GM18508 (cell line): ENCODE measurements around the gene TMEM89.

Experiments
- ATAC-seq: cut with Tn5 transposase; IDR thresholded peaks from one replicate; pipeline ENCODE4 v1.9.1; 2021; ENCODE audit warnings: moderate number of reproducible peaks; ENCODE audit not compliant: insufficient read depth, unreplicated experiment

TMEM89 gene

DNA sequence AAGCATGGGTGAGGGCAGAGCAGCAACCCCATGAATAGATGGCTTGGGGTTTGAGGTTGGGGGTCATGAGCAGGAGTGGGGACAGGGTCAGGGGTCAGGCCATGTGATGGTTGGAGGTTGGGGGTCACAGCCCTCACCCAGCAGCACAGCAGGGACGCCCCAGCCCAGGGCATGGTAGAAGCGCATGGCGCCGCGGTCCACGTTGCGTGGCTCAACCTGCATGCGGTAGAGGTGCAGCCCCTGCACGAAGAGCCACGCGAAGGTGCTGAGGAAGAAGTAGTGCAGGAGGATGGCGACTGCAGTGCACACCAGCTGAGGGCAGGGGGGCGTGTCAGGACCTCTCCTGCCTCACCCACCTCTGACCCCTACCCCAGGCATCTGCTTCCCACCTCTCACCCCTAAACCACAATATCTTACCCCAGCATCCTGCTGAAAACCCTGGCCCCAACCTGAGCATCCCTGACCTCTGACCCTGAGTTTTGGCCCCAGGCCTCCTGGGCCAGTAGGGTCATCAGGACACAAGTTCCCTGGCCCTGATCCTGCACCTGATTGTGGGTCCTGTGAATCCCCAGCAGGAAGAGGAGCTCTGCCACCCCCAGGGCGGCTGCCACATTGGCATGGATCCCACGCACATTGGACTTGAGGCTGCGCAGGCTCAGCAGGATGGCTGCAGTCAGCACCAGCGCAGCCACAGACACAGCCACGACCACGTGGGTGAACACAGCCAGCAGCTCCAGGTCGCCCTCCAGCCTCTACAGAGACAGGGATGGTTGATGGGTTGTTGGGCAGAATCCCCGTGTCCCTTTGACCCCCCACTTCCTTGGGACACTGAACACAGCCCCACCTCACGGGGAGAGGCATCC is 23.6 kb upstream of the TMEM89 start:
- ATAC-seq = no peak

GRCh38 chr3:48642605-48643004 is 21.0 kb upstream of the TMEM89 start:
- ATAC-seq = no peak

- ATAC-seq = no peak
Observed at GRCh38 chr3:48641396-48641795, 19.8 kb upstream of the TMEM89 start.

DNA sequence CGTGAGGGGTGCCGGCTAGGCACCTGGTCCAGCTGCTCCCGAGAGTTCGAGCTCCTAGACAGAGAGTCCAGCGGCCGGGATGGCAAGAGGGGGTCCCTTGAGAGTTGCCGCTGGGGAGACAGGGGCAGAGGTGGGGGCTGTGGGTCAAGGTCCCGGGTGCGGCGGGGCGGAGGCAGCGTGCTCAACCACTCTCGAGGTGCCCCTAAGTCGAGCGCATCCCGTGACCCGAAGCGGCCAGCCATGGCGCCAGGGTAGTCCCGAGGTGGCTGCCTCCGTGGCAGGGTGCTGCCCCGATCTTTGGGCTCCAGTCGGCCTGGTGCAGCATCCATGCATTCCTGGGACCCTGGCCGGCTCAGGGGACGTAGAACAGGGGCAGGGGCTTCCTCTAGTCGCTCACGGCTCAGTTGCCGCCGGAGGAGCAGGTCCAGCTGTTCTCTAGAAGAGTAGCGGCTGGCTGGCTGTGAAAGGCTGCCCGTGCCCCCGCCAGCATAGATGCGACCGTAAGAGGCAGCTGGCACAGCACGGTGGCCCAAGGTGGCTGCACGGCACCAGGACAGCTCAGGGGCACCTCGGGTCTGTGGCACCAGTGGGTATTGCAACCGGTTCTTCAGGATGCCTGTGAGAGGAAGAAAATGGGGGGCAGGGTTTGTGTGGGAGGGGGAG is 18.5 kb upstream of the TMEM89 start:
- no peak for ATAC-seq

GRCh38 chr3:48637305-48637704 is 15.7 kb upstream of the TMEM89 start:
- no peak for ATAC-seq

- no peak for ATAC-seq
Observed at GRCh38 chr3:48636149-48636655, 14.6 kb upstream of the TMEM89 start.

DNA sequence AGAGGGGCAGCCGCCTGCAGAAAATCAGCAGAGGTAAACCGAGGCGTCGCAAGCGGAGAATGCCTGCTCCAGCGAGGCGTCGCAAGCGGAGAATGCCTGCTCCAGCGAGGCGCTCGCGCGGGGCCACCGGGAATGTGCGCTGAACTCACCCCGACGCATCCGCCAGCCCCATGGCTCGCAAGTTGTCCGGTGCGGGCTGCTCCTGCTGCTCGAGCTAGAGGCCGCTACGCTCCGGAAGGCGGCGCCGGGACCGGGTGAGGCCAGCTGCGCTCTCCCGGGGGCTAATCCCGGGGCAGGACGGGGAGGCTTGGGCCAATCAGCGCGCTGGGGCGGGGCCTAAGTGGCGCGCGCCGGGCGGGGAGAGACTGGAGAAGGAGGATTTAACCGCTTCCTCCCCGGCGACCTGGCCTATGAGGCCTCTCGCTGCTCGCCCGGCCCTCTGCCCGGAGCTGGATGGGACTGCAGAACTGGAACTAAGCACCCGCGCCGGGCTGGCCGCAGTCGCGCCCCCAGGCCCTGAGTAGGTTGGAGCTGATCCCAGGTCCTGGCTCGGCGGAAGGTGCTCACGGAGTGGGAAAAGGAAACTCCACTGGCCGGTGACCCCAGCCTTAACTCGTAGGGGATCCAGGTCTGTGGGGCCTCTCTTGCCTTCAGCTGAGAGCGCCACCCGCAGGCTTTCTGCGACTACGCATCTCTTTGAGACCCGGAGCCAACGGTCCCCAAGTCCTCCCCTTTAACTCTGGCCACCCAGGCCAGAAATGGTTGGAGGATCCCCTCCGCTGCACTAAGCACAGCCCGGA is 13.9 kb upstream of the TMEM89 start, which contains the start of gene SLC26A6:
SLC26A6 (minus strand) TSS at position 240 of the 800 bp plus-strand sequence; CDS start at position 172, 68 bp downstream.
- ATAC-seq = no peak

DNA sequence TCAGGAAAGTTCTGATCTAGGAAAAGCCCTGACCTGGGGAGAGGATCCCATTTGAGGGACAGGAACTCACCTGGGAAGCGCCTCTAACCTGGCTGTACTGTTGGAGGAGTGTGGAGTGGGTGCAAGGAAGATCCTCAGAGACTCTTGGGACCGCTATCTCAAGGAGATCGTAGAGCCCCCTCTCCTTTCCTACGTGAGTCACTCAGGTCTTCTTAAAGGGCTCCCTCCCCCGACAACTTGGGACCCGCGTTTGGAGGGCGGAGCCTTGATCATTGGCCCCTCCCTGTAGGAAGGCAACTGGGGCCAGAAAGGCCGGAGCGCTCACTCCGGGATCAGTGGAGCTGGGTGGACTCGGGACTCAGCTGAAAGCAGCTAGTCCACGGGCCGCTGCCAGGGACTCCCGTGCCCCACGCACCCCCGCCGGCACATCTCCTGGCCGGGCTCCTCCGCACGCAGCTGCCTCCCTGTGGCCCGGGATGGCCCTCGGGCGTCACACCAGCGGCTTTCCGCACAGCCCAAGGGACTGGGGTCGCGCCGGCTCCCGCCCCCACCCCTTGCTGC is 13.2 kb upstream of the TMEM89 start:
- ATAC-seq = no peak

GRCh38 chr3:48633743-48634142 is 12.2 kb upstream of the TMEM89 start:
- no peak for ATAC-seq

DNA sequence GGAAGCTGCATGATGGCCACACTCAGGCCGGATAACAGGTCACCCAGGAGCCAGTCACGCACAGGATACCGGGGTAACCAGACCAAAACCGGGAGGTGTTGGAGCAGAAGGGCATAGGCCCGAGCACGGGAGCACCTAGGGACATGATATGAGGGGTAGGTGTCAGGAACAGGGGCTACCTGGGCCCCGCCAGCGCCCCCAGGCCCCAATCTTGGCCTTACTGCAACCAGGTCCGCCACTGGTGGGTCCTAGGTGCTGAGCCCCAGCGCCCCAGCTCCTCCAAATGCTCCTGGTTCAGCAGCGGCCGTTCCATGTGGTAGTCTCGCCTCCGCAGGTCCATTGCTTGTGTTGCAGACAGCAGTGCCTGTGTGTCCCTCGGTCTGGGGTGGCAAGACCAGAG is 11.7 kb upstream of the TMEM89 start:
- ATAC-seq = no peak

- no peak for ATAC-seq
Observed at GRCh38 chr3:48631516-48632448, 10.2 kb upstream of the TMEM89 start.

- ATAC-seq = no peak
Observed at GRCh38 chr3:48630833-48631232, 9.3 kb upstream of the TMEM89 start.

GRCh38 chr3:48630407-48630806 is 8.8 kb upstream of the TMEM89 start:
- ATAC-seq = no peak

DNA sequence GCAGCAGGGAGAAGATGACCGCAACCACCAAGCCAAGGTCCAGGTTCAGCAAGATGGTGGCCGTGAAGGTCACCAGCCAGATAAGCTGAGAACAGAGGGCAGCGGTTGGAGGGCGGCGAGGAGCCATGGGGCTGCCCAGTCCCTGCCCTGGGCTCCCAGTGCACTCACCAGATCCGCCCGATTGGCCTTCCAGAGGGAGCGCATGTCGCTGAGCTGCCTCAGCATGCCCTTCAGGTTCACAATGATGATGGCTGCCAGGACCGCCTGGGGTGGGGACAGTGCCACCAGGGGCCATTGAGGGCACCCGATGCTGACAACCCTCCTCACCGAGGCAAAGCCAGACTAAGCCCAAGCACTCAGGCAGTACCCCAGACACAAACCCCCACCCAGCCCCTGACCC is 8.3 kb upstream of the TMEM89 start:
- no peak for ATAC-seq

DNA sequence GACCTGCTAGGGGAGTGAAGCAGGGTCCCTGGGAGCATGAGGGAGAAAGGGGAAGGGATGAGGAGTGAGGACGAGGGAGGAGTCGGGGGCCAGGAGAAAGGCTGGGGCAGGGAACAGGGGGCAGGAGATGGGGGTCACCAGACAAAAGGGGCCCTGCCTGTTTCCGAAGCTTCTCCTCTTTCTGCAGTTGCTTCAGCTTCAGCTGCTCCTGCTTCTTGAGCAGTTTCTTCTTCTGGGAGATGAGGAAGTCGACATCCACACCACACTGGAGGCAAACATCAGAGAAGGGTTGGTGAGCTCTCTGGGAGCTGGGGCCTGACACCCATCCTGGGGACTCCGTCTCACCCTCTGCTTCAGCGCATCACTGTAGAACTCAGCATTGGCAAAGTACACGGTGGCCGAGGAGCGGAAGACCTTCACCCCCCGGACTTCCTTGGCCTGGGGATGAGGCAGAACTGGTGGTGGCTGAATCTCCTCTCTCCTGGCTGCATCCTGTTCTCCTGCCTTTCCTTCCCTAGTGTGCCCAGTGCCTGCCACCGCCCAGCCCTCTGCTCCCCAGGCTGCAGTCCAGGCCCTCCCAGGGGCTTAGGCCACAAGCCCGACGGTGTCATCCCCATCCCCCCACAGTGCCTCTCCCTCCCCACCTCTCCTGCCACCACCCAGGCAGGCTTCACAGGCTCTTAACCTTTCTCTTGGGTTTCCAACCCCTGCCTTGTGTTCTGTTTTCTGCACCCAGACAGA is 6.9 kb upstream of the TMEM89 start:
- ATAC-seq = no peak

DNA sequence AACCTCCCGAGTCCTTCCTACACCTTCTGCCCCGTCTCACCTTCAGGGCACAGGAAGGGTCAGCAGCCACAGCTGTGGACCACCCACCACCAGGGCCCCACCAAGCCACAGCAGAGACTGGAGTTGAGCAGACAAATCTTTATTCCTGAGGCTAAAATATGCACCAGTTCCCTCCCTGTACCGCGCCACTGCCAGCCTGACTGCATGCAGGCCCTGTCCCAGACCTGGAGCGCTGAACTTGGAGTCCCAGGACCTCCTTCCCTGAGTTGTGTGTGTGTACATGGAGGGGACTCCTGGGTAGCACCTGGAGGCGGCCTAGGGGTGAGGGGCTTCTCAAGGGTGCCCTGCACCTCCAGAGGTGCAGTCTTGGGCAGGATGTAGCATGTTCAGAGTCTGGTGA is 4.0 kb upstream of the TMEM89 start:
- no peak for ATAC-seq

GRCh38 chr3:48624767-48625166 is 3.2 kb upstream of the TMEM89 start:
- no peak for ATAC-seq

- no peak for ATAC-seq
Observed at GRCh38 chr3:48623851-48624547, 2.4 kb upstream of the TMEM89 start.
